ENCODE results near the gene SLC23A2.

Gene SLC23A2

GRCh38 chr20:4855555-4855954 lies 145.8 kb downstream of the SLC23A2 start:
- Histone ChIP-seq H3K27me3 (ENCODE audit: low read depth, low read length) (no peaks in the 10 kb centered on the region), H2AFZ (ENCODE audit: low read depth, low read length) (no peak overlapping the region), H3K4me3 (ENCODE audit: low read length) (no peak overlapping the region), H3K4me1 (ENCODE audit: low read length) (0 out of 2 replicates have a peak, but pooled peaks cover 2% of the 10 kb centered on the region), H3K36me3 (replicated peaks; ENCODE audit: low read depth, low read length) (peaks cover 63% of the 10 kb centered on the region), H3K27ac (ENCODE audit: low read length) (no peak overlapping the region), H4K20me1 (ENCODE audit: insufficient read depth, low read length) (no peaks in the 10 kb centered on the region), H3K79me2 (ENCODE audit: low read length) (no peaks in the 10 kb centered on the region), H3K9ac (ENCODE audit: low read length) (no peak overlapping the region), H3K9me3 (ENCODE audit: insufficient read depth, low read length) (no peaks in the 10 kb centered on the region), H3K4me2 (ENCODE audit: low read length) (no peak overlapping the region)
- TF ChIP-seq EZH2phosphoT487 (IDR thresholded peaks at IDR 0.05; ENCODE audit: low read depth): no peak
- no peak for TF ChIP-seq CTCF (IDR thresholded peaks at IDR 0.05; ENCODE audit: low read depth, low read length)

GRCh38 chr20:4855097-4855496 lies 146.2 kb downstream of the SLC23A2 start:
- Histone ChIP-seq H3K4me3 (ENCODE audit: low read length) (no peak overlapping the region), H3K79me2 (ENCODE audit: low read length) (no peaks in the 10 kb centered on the region), H2AFZ (ENCODE audit: low read depth, low read length) (no peak overlapping the region), H3K9ac (ENCODE audit: low read length) (no peak overlapping the region), H3K36me3 (replicated peaks; ENCODE audit: low read depth, low read length) (peaks cover 58% of the 10 kb centered on the region), H3K4me1 (ENCODE audit: low read length) (0 out of 2 replicates have a peak, but pooled peaks cover 2% of the 10 kb centered on the region), H4K20me1 (ENCODE audit: insufficient read depth, low read length) (no peaks in the 10 kb centered on the region), H3K9me3 (ENCODE audit: insufficient read depth, low read length) (no peaks in the 10 kb centered on the region), H3K27me3 (ENCODE audit: low read depth, low read length) (no peaks in the 10 kb centered on the region), H3K27ac (ENCODE audit: low read length) (no peak overlapping the region), H3K4me2 (ENCODE audit: low read length) (no peak overlapping the region)
- TF ChIP-seq CTCF (IDR thresholded peaks at IDR 0.05; ENCODE audit: low read depth, low read length): no peak

- H3K27me3 ChIP-seq (ENCODE audit: low read depth, low read length): no peaks in the 10 kb centered on the region
- H3K36me3 ChIP-seq (replicated peaks; ENCODE audit: low read depth, low read length): peaks cover 55% of the 10 kb centered on the region
- H3K27ac ChIP-seq (ENCODE audit: low read length): no peak overlapping the region
- H3K9ac ChIP-seq (ENCODE audit: low read length): no peak overlapping the region
- no peak overlapping the region for H3K4me2 ChIP-seq (ENCODE audit: low read length)
- H2AFZ ChIP-seq (ENCODE audit: low read depth, low read length): no peak overlapping the region
- H3K9me3 ChIP-seq (ENCODE audit: insufficient read depth, low read length): no peaks in the 10 kb centered on the region
- no peak for TF ChIP-seq CTCF (IDR thresholded peaks at IDR 0.05; ENCODE audit: low read depth, low read length)
- TF ChIP-seq EZH2phosphoT487 (IDR thresholded peaks at IDR 0.05; ENCODE audit: low read depth): no peak
- 0 out of 2 replicates have a peak, but pooled peaks cover 2% of the 10 kb centered on the region for H3K4me1 ChIP-seq (ENCODE audit: low read length)
- H3K4me3 ChIP-seq (ENCODE audit: low read length): no peak overlapping the region
- H3K79me2 ChIP-seq (ENCODE audit: low read length): no peaks in the 10 kb centered on the region
- no peaks in the 10 kb centered on the region for H4K20me1 ChIP-seq (ENCODE audit: insufficient read depth, low read length)
Observed at GRCh38 chr20:4854561-4854901, 146.8 kb downstream of the SLC23A2 start.

- Histone ChIP-seq H3K4me2 (ENCODE audit: low read length) (no peak overlapping the region), H3K36me3 (replicated peaks; ENCODE audit: low read depth, low read length) (peaks cover 50% of the 10 kb centered on the region), H3K27me3 (ENCODE audit: low read depth, low read length) (no peaks in the 10 kb centered on the region), H3K9ac (ENCODE audit: low read length) (no peak overlapping the region), H2AFZ (ENCODE audit: low read depth, low read length) (no peak overlapping the region), H3K4me1 (ENCODE audit: low read length) (0 out of 2 replicates have a peak, but pooled peaks cover 2% of the 10 kb centered on the region), H3K4me3 (ENCODE audit: low read length) (no peak overlapping the region), H3K27ac (ENCODE audit: low read length) (no peak overlapping the region), H3K9me3 (ENCODE audit: insufficient read depth, low read length) (no peaks in the 10 kb centered on the region), H3K79me2 (ENCODE audit: low read length) (no peaks in the 10 kb centered on the region), H4K20me1 (ENCODE audit: insufficient read depth, low read length) (no peaks in the 10 kb centered on the region)
- TF ChIP-seq EZH2phosphoT487 (IDR thresholded peaks at IDR 0.05; ENCODE audit: low read depth): no peak
- no peak for TF ChIP-seq CTCF (IDR thresholded peaks at IDR 0.05; ENCODE audit: low read depth, low read length)
Observed at GRCh38 chr20:4853757-4854560, 147.4 kb downstream of the SLC23A2 start.
